NCI-H2171 treated with DMSO at 0.1 percent for 48 hours (cell line): ENCODE data around the gene F2RL1.
"Not testable (repeated sequence)": the region's sequence is repeated elsewhere in the genome, so short reads cannot be mapped to it uniquely, and the experiment has no call there.

Experiments used
- DNase-seq: peaks from one replicate; lab custom pipeline; 2025; lab: John Stamatoyannopoulos, UW

Gene F2RL1

DNA sequence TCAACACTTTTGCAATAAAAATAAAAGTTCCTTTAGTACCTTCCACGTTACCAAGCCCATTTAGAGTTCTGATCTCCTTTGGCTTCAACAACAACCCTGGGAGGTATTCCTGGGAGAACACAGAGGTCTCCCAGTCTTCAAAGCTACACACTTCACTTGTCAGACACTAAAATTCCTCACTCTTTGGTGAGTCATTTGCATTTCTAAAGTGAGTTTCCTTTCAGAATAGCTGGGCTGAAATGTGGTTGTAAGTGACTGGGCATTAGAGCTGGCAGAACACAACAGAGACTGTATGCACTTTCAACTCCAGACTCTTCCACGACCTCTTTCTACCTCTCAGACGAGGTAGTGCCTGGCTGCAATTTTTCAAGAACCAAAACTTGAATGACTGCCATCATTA lies 11.5 kb upstream of the F2RL1 start:
- DNase-seq, result no peak

DNA sequence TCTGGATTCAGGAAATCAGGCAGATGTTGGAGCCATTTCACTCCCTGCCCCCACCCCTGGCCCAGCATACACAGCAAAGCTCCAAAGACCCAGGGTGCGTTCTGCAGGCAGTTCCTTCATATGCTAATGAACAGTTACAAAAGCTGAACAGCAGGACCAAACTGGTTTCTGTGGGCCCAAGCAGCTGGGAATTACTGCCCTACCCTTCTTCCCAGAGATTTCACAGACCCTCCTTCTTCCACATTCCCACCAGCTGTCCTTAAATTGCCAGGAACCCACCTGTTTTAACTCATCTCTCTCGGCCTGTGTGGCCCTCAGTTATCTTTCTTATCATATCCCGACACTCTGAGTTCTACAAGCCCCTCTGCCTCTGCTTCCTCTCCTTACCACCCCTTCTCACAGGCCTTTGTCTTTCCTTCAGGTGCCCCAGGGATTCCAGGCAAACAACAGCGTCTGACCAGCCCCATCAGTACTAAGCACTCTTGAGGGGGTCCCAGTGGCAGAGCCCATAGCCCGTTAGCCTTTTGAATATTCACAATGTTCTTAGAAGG lies 10.6 kb upstream of the F2RL1 start:
- DNase-seq, result no peak

GRCh38 chr5:76809141-76809540 lies 9.7 kb upstream of the F2RL1 start:
- no peak for DNase-seq

GRCh38 chr5:76810236-76810635 lies 8.6 kb upstream of the F2RL1 start:
- DNase-seq, result no peak

DNA sequence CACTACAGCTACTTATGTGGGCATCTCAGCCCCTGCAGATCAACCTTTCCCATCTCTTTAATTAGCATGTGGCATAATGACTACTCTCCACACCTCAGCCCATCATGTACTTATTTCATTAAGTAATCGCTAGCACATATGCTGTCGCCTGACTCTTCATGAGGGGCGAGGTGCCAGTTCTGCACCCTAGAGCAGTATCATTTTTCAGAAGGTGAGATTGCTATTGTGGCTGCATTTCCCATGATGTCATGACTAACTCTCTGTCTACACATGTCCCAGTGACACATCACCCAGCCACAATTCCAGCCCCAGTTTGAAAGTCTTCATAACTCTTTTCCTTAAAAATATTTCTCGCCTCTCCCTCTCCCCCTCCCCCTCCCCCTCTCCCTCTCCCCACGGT lies 7.6 kb upstream of the F2RL1 start:
- DNase-seq, result peak; percentile 3

DNA sequence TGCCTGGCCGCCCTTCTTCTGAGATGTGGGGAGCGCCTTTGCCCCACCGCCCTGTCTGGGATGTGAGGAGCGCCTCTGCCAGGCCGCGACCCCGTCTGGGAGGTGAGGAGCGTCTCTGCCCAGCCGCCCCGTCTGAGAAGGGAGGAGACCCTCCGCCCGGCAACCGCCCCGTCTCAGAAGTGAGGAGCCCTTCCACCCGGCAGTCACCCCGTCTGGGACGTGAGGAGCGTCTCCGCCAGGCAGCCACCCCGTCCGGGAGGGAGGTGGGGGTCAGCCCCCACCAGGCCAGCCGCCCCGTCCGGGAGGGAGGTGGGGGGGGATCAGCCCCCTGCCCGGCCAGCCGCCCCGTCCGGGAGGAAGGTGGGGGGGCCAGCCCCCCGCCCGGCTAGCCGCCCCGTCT lies 6.6 kb upstream of the F2RL1 start:
- not testable (repeated sequence) for DNase-seq

- no peak for DNase-seq
Observed at GRCh38 chr5:76813982-76814562, 4.8 kb upstream of the F2RL1 start.

- no peak for DNase-seq
Observed at GRCh38 chr5:76816110-76816831, 2.6 kb upstream of the F2RL1 start.

DNA sequence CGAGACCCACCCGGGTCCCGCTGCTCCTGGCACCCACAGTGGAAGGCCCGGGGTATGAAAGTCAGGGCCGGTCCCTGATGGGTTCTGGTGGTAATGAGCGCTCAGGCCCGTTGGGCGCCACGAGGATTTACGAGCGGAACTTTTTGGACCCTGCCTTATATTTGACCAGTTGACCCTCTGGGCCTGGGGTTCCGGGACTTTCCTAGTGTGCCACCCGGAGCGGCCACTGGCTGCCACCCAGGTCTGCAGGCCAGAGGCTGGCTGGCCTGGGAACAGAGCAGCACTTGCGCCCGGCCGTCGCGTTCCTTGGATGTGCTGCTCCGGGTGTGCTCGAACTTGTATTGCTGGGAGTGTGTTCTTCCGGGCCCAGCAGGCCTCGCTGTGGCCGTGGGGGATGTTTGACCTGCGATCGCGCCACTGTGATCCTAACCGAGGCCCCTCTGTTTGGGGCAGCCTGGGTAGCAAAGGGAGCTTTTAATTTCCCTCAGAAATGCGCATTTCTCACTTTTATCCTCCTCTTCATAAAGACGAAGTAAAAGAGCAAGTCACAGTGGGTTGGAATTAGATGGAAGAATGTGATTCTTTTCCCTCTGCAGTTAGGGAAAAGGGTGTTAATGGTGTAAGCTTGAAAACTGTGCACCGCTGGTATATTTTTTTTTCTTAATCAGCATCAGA lies 1.2 kb downstream of the F2RL1 start:
- DNase-seq, result no peak

- DNase-seq, result no peak
Observed at GRCh38 chr5:76820526-76820890, 1.7 kb downstream of the F2RL1 start.

GRCh38 chr5:76821136-76821535 lies 2.3 kb downstream of the F2RL1 start:
- DNase-seq, result no peak

DNA sequence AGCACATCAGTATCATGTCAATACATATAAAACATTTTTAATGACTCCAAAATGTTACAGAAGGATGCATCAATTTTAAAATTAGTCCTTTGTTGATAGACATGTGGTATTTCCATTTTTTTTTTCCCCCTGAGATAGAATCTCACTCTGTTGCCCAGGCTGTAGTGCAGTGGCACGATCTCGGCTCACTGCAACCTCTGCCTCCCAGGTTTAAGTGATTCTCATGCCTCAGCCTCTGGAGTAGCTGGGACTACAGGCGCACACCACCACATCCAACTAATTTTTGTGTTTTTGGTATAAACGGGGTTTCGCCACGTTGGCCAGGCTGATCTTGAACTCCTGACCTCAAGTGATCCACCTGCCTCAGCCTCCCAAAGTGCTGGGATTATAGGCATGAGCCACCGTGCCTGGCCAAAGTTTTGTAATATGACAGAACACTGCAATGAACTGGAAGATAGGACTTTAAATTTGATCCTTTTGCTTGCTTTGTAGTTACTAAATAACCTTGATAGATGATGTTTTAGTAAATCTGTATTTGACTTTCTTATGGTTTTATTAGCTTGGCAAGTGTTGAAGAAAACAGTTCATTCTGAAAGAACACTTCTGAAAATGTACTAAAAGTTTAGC lies 3.4 kb downstream of the F2RL1 start:
- not testable (repeated sequence) for DNase-seq

DNA sequence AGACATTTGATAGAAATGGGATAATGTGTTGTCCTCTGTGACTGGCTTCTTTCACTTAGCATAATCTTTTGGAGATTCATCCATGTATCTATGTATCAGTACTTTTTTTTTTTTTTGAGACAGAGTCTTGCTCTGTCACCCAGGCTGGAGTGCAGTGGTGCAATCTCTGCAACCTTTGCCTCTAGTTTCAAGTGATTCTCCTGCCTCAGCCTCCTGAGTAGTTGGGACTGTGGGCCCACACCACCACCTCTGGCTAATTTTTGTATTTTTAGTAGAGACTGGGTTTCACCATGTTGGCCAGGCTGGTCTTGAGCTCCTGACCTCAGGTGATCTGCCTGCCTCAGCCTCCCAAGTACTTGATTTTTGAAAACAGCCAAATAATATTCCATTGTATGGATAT lies 7.6 kb downstream of the F2RL1 start:
- DNase-seq, result not testable (repeated sequence)

DNA sequence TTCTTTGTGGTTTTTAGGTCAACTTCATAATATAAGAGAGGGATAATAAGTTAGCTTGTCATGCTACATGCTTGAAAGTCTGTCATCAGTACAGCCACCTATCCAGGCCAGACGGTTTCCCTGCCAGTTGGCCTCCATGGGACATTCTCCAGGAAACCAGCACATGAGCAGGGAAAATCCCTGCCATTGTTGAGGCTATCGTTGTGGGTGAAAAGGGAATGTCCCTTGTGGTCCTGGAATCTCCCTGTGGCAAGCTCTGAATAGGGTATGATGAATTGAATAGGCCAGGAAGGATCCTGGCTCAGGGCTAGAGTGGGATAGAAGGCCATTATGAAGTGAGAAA lies 12.3 kb downstream of the F2RL1 start:
- no peak for DNase-seq

GRCh38 chr5:76836181-76836580 lies 17.4 kb downstream of the F2RL1 start:
- no peak for DNase-seq

- DNase-seq, result no peak
Observed at GRCh38 chr5:76836585-76836984, 17.8 kb downstream of the F2RL1 start.

GRCh38 chr5:76838481-76839261 lies 19.8 kb downstream of the F2RL1 start:
- DNase-seq, result no peak

- no peak for DNase-seq
Observed at GRCh38 chr5:76841361-76841760, 22.5 kb downstream of the F2RL1 start.

DNA sequence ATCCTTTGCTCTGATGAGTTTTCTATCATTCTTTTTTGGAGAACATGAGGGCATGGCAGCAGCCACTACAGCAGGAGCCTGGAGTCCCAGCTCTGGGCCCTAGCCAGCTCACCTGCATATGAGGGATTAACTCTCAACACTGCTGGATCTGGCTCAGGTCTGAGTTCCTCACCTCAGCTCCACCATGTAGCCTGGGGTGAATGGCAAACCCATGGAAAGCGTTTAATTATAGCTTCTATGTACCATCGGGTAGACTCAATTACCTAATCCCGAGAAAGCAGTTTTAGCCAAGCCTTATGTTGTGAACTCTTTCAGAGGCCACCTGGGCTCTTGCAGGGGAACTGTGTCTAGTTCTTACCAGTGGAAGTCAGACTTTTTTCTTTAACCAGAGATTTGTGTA lies 27.1 kb downstream of the F2RL1 start:
- no peak for DNase-seq

DNA sequence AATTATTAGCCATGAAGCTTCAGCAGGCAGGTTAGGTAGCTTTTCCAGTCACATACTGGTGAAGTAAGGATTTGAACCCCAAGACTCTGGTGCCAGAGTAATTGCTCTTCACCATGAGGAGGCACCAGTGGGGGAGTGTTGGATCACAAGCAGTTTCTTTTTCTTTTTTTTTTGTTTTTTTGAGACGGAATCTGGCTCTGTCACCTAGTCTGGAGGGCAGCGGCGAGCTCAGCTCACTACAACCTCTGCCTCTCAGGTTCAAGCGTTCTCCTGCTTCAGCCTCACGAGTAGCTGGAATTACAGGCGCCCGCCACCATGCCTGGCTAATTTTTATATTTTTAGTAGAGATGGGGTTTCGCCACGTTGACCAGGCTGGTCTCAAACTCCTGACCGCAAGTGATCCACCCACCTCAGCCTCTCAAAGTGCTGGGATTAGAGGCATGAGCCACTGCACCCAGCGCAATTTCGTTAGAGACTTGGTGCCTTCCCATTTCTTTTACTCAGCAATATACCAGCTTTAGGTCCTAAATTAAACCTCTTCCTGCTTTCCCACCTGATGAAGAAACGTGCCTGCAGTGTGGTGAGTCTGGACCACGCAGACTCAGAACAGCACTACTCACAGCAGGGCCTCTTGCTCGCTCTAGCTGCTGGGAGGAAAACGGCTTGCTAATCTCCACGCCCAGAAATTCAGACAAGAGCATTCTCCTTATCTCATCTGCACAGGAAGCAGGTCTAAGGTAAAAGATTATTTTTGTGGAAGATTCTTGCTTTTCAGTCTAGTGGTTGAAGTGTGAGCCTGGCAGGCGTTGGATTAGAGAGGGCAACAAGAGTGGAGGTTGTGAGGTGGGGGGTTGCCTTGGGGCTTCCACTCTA lies 30.8 kb downstream of the F2RL1 start, which contains the start of gene S100Z:
Gene S100Z (plus strand): TSS at position 596 of the 873 bp plus-strand sequence. CDS start 25,346 bp downstream, outside the sequence.
- DNase-seq, result no peak
